K562 (cell line): ENCODE data around the gene RGL2. TPM values are rescaled to one million over a fixed set of nuclear protein-coding genes. Genes with fewer than 3 reads are reported as not detected.

Source experiments
- ARHGAP35 ChIP-seq: fragments of 450-650 bp; IDR thresholded peaks from 2 replicates; pipeline ENCODE4 v1.6.1; 2018; ENCODE audit not compliant: partially characterized antibody
- BRF2 ChIP-seq: IDR thresholded peaks from 3 replicates; pipeline ENCODE4 v1.6.1; 2011; ENCODE audit warnings: borderline replicate concordance, mild to moderate bottlenecking; ENCODE audit not compliant: insufficient read length, insufficient read depth
- CBFA2T3 ChIP-seq: fragments of 450-650 bp; IDR thresholded peaks from 2 replicates; pipeline ENCODE4 v1.6.1; 2017
- CBX2 ChIP-seq: fragments of 200-600 bp; sonication (generic); IDR thresholded peaks from one replicate; pipeline ENCODE4 v1.6.1; 2012; ENCODE audit warnings: mild to moderate bottlenecking, low read length, inconsistent platforms; ENCODE audit not compliant: insufficient read depth, poor library complexity, severe bottlenecking
- CUX1 ChIP-seq: fragments of 200-800 bp; sonication (Bioruptor generic); IDR thresholded peaks from 2 replicates; pipeline ENCODE4 v1.6.1; 2016; ENCODE audit warnings: missing genetic modification characterization, missing compliant biosample characterization
- GMEB1 ChIP-seq: fragments of 250-450 bp; sonication (Bioruptor Pico); IDR thresholded peaks from 2 replicates; pipeline ENCODE4 v1.4.0; 2020; ENCODE audit warnings: mild to moderate bottlenecking
- HBP1 ChIP-seq: fragments of 450-650 bp; formaldehyde crosslinking; IDR thresholded peaks from 2 replicates; pipeline ENCODE4 v1.4.0; 2022; ENCODE audit warnings: missing genetic modification characterization
- NKRF ChIP-seq: fragments of 450-650 bp; IDR thresholded peaks from 2 replicates; pipeline ENCODE4 v1.6.1; 2016; ENCODE audit warnings: borderline replicate concordance
- PRDM10 ChIP-seq: fragments of 450-650 bp; IDR thresholded peaks from 2 replicates; pipeline ENCODE4 v1.6.1; 2018; ENCODE audit not compliant: partially characterized antibody
- SMAD1 ChIP-seq: fragments of 150-350 bp; IDR thresholded peaks from 2 replicates; pipeline ENCODE4 v1.6.1; 2014; ENCODE audit warnings: low read length, low read depth; ENCODE audit not compliant: partially characterized antibody
- ZNF224 ChIP-seq: sonication (generic); formaldehyde crosslinking; IDR thresholded peaks from 2 replicates; pipeline ENCODE4 v1.8.0; 2022; ENCODE audit warnings: mild to moderate bottlenecking, missing genetic modification reagents
- ZNF551 ChIP-seq: fragments of 250-450 bp; sonication (Bioruptor Pico); IDR thresholded peaks from 2 replicates; pipeline ENCODE4 v1.5.0; 2021; ENCODE audit warnings: mild to moderate bottlenecking, moderate library complexity
- polyA plus RNA-seq, 8 experiments: library from polyadenylated mRNA; depleted of rRNA in 4 of 8; stranded (reverse) in 5 of 8; unstranded in 3 of 8; fragments of >200 nt; fragmentation: Nextera tagmentation in 2 of 8; fragmentation: Illumina TruSeq in 1 of 8; extraction: Ambion mirVana in 2 of 8; extraction: Trizol in 1 of 8; gene quantifications; 2 replicates each; pipeline versions ENCODE4 v1.2.1 to v1.2.3, GENCODE V29; 2011 to 2014; ENCODE audit warnings: inconsistent platforms in 1 of 8, missing spikeins in 1 of 8
- total RNA-seq, 7 experiments: library from RNA; depleted of rRNA in 6 of 7; stranded (reverse); fragments of >200 nt in 6 of 7; fragmentation: Illumina TruSeq in 2 of 7; extraction: Trizol in 2 of 7; gene quantifications; 2 replicates each; pipeline versions ENCODE4 v1.2.1 to v1.2.3, GENCODE V29; 2011 to 2021; ENCODE audit warnings: low replicate concordance in 1 of 7

The RGL2 gene
- total and polyA plus RNA-seq, 9 of the 15 experiments (the other 6 are each of a cell fraction or from before 2014, with no cell fraction given): 1.8 to 57.1 (median 19.5) TPM

GRCh38 chr6:33314515-33314942 is 15.8 kb upstream of the RGL2 start (continued):
- TF ChIP-seq CUX1 (CRISPR knock-in tag) (no peak), NKRF (peak; percentile 72), PRDM10 (peak; percentile 70), HBP1 (CRISPR knock-in tag) (no peak), CBFA2T3 (no peak), GMEB1 (CRISPR knock-in tag) (no peak), ZNF224 (CRISPR knock-in tag) (no peak), ARHGAP35 (no peak), ZNF551 (CRISPR knock-in tag) (no peak), CBX2 (no peak), BRF2 (no peak), SMAD1 (no peak)
